ENCODE measurements around the gene KLHL6. TPM values are rescaled to one million over a fixed set of nuclear protein-coding genes. Genes with fewer than 3 reads are reported as not detected.

Gene KLHL6
- total RNA-seq, 4 donors from 2014 or later: 0.67 to 2.7 (median 1.0) TPM

GRCh38 chr3:183590442-183590841 lies 34.9 kb upstream of the KLHL6 start:
- WGBS, 2 donors: 97 to 98% methylated on average over 6 of the region's 6 CpGs
- no peak for DNase-seq
- TF ChIP-seq CTCF (IDR thresholded peaks at IDR 0.05): no peak
- TF ChIP-seq POLR2A (IDR thresholded peaks at IDR 0.05): no peak
- Histone ChIP-seq H3K9me3 (no peaks in the 10 kb centered on the region), H3K27me3 (no peaks in the 10 kb centered on the region), H3K4me1 (no peaks in the 10 kb centered on the region), H3K36me3 (no peaks in the 10 kb centered on the region), H3K4me3 (replicated peaks in 1 of 3) (no peak overlapping the region), H3K27ac (no peak overlapping the region)
- intact Hi-C loops (cut with DNase I): no loop called here

- WGBS, 2 donors: 69 to 77% methylated on average over 2 of the region's 2 CpGs
- intact Hi-C loops (cut with DNase I): no loop called here
- no peak for TF ChIP-seq POLR2A (IDR thresholded peaks at IDR 0.05)
- TF ChIP-seq CTCF (IDR thresholded peaks at IDR 0.05): no peak
Observed at GRCh38 chr3:183587336-183587735, 31.8 kb upstream of the KLHL6 start.

GRCh38 chr3:183586477-183586876 lies 31.0 kb upstream of the KLHL6 start:
- H3K4me1 ChIP-seq: peaks cover 0 to 3% of the 10 kb centered on the region in 2 donors
- TF ChIP-seq POLR2A (IDR thresholded peaks at IDR 0.05): no peak
- no peak for TF ChIP-seq CTCF (IDR thresholded peaks at IDR 0.05)
- intact Hi-C loops (cut with DNase I): no loop called here
- H3K4me3 ChIP-seq (replicated peaks in 1 of 3): no peak overlapping the region
- H3K27ac ChIP-seq: no peak overlapping the region
- 66 to 73% methylated on average over 5 of the region's 5 CpGs for WGBS, 2 donors
- H3K9me3 ChIP-seq: no peaks in the 10 kb centered on the region
- no peaks in the 10 kb centered on the region for H3K36me3 ChIP-seq
- no peaks in the 10 kb centered on the region for H3K27me3 ChIP-seq
- DNase-seq: no peak

More at GRCh38 chr3:183587336-183587735, 31.8 kb upstream of the KLHL6 start:
- Histone ChIP-seq H3K27ac (no peak overlapping the region), H3K9me3 (no peaks in the 10 kb centered on the region), H3K4me3 (replicated peaks in 1 of 3) (no peak overlapping the region), H3K36me3 (no peaks in the 10 kb centered on the region), H3K4me1 (peaks cover 0 to 3% of the 10 kb centered on the region in 2 donors), H3K27me3 (no peaks in the 10 kb centered on the region)
- DNase-seq: no peak

GRCh38 chr3:183584914-183585280 lies 29.4 kb upstream of the KLHL6 start:
- Histone ChIP-seq H3K27me3 (no peaks in the 10 kb centered on the region), H3K4me1 (peaks cover 0 to 3% of the 10 kb centered on the region in 2 donors), H3K27ac (no peak overlapping the region), H3K36me3 (no peaks in the 10 kb centered on the region), H3K4me3 (replicated peaks in 1 of 3) (no peak overlapping the region), H3K9me3 (no peaks in the 10 kb centered on the region)
- intact Hi-C loops (cut with DNase I): no loop called here
- WGBS, 2 donors: 65 to 76% methylated on average over 3 of the region's 3 CpGs
- TF ChIP-seq POLR2A (IDR thresholded peaks at IDR 0.05) (no peak), CTCF (IDR thresholded peaks at IDR 0.05) (no peak)
- DNase-seq: no peak

- intact Hi-C loops (cut with DNase I): no loop called here
- no peaks in the 10 kb centered on the region for H3K27me3 ChIP-seq
- H3K4me3 ChIP-seq (replicated peaks in 1 of 3): no peak overlapping the region
- TF ChIP-seq CTCF (IDR thresholded peaks at IDR 0.05) (no peak), POLR2A (IDR thresholded peaks at IDR 0.05) (no peak)
- H3K36me3 ChIP-seq: no peaks in the 10 kb centered on the region
- no peaks in the 10 kb centered on the region for H3K9me3 ChIP-seq
- no peak for DNase-seq
- H3K27ac ChIP-seq: no peak overlapping the region
- 83 to 90% methylated on average over 7 of the region's 7 CpGs for WGBS, 2 donors
- H3K4me1 ChIP-seq: peaks cover 0 to 3% of the 10 kb centered on the region in 2 donors
Observed at GRCh38 chr3:183584246-183584913, 28.9 kb upstream of the KLHL6 start.

Data from thyroid gland (tissue), 4 donors.